Fibroblast of the conjunctiva (primary cell): ENCODE results near the gene TTC7B.
A peak's percentile ranks its signal among the peaks of the same experiment; 100 is the strongest.

Source experiments
- DNase-seq: peaks from one replicate; pipeline ENCODE4 v3.0.0-alpha.2; 2010; ENCODE audit warnings: low read depth

TTC7B gene

GRCh38 chr14:90703841-90704737 is 112.1 kb downstream of the TTC7B start:
- DNase-seq = no peak

GRCh38 chr14:90700933-90701776 is 115.1 kb downstream of the TTC7B start:
- no peak for DNase-seq

GRCh38 chr14:90699016-90699415 is 117.2 kb downstream of the TTC7B start:
- DNase-seq = no peak

GRCh38 chr14:90698379-90698869 is 117.8 kb downstream of the TTC7B start:
- DNase-seq = peak; percentile 58

GRCh38 chr14:90697577-90698206 is 118.5 kb downstream of the TTC7B start:
- DNase-seq = peak; percentile 70

- DNase-seq = no peak
Measured at GRCh38 chr14:90697132-90697531, 119.1 kb downstream of the TTC7B start.

GRCh38 chr14:90696720-90697119 is 119.5 kb downstream of the TTC7B start:
- DNase-seq = no peak

- DNase-seq = no peak
Measured at GRCh38 chr14:90695997-90696660, 120.1 kb downstream of the TTC7B start.

GRCh38 chr14:90693413-90693812 is 122.8 kb downstream of the TTC7B start:
- no peak for DNase-seq

GRCh38 chr14:90692826-90693225 is 123.4 kb downstream of the TTC7B start:
- DNase-seq = no peak

- peak; percentile 22 for DNase-seq
Measured at GRCh38 chr14:90692061-90692460, 124.2 kb downstream of the TTC7B start.

- peak; percentile 16 for DNase-seq
Measured at GRCh38 chr14:90691627-90692026, 124.6 kb downstream of the TTC7B start.

GRCh38 chr14:90687680-90688079 is 128.6 kb downstream of the TTC7B start:
- DNase-seq = no peak

GRCh38 chr14:90682615-90683014 is 133.6 kb downstream of the TTC7B start:
- no peak for DNase-seq

- no peak for DNase-seq
Measured at GRCh38 chr14:90681929-90682328, 134.3 kb downstream of the TTC7B start.

- DNase-seq = no peak
Measured at GRCh38 chr14:90678846-90679362, 137.3 kb downstream of the TTC7B start.

- DNase-seq = no peak
Measured at GRCh38 chr14:90678420-90678819, 137.8 kb downstream of the TTC7B start.

GRCh38 chr14:90677484-90678050 is 138.7 kb downstream of the TTC7B start:
- DNase-seq = peak; percentile 20

GRCh38 chr14:90676912-90677311 is 139.3 kb downstream of the TTC7B start:
- DNase-seq = no peak

- no peak for DNase-seq
Measured at GRCh38 chr14:90676356-90676755, 139.9 kb downstream of the TTC7B start.

GRCh38 chr14:90675399-90675798 is 140.8 kb downstream of the TTC7B start:
- DNase-seq = no peak
